Neutrophil (primary cell): ENCODE data around the gene OR11A1.

Source experiments
- H3K27ac ChIP-seq: fragments of 200-600 bp; sonication (generic); 2 replicates; pipeline ENCODE4 v1.5.1; 2016; ENCODE audit warnings: mild to moderate bottlenecking, moderate library complexity
- H3K27me3 ChIP-seq: fragments of 200-600 bp; sonication (generic); 2 replicates; pipeline ENCODE4 v1.6.0; 2016; ENCODE audit warnings: mild to moderate bottlenecking
- H3K36me3 ChIP-seq: fragments of 200-600 bp; sonication (generic); 2 replicates; pipeline ENCODE4 v1.5.1; 2017
- H3K4me1 ChIP-seq, 2 experiments: fragments of 200-600 bp in 1 of 2; sonication (generic) in 1 of 2; 1 replicate in 1 of 2; 2 replicates in 1 of 2; pipeline versions ENCODE4 v1.5.1 to v1.6.1; 2013 to 2016; ENCODE audit warnings: low read depth in 1 of 2, low read length in 1 of 2, mild to moderate bottlenecking in 1 of 2, moderate library complexity in 1 of 2; ENCODE audit not compliant: control insufficient read depth in 1 of 2, insufficient read depth in 1 of 2
- H3K4me3 ChIP-seq, 2 experiments: fragments of 200-600 bp in 1 of 2; sonication (generic) in 1 of 2; 1 replicate in 1 of 2; 2 replicates in 1 of 2; pipeline ENCODE4 v1.5.1; 2013 to 2016; ENCODE audit warnings: low read depth in 1 of 2, low read length in 1 of 2, mild to moderate bottlenecking in 1 of 2, moderate library complexity in 1 of 2
- H3K9me3 ChIP-seq: fragments of 200-600 bp; sonication (generic); 2 replicates; pipeline ENCODE4 v1.5.1; 2016
- TF ChIP-seq, protein P1 (sequence below): fragments of 200-600 bp; sonication (generic); IDR thresholded peaks from 2 replicates; pipeline ENCODE4 v1.5.1; 2016; ENCODE audit warnings: antibody characterized with exemption

OR11A1 gene, protein sequence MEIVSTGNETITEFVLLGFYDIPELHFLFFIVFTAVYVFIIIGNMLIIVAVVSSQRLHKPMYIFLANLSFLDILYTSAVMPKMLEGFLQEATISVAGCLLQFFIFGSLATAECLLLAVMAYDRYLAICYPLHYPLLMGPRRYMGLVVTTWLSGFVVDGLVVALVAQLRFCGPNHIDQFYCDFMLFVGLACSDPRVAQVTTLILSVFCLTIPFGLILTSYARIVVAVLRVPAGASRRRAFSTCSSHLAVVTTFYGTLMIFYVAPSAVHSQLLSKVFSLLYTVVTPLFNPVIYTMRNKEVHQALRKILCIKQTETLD

DNA sequence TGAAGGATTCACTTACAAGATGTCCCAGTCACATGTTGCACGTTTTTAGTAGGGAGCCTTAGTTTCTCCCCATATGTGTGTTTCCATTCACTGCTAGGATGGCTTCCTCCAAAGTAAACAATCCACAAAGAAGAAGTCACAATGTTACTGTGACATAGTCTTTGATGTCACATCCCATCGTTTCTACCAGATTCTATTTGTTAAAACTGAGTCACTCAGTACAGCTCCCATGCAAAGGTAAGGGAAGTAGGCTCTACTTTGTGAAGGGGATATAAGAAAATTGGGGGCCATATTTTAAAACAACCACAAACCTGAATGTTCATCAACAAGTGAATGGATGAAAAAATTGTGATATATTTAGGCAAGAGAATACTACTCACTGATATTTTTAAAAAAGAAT is at the start of gene OR11A1, which contains the start of gene OR2H1:
Gene OR11A1, minus strand, starts transcription at position 101 of the 400 bp plus-strand sequence. CDS start 29,430 bp downstream, outside the sequence.
Gene OR2H1, plus strand, starts transcription at position 185 of the 400 bp plus-strand sequence. CDS start 4,615 bp downstream, outside the sequence.
- Histone ChIP-seq H3K9me3 (no peaks in the 10 kb centered on the region), H3K27ac (no peak within 1 kb of the TSS), H3K36me3 (no peaks in the 10 kb centered on the region), H3K4me3 (no peak within 1 kb of the TSS), H3K4me1 (no peaks in the 10 kb centered on the region), H3K27me3 (peaks cover 4% of the 10 kb centered on the region)
- TF ChIP-seq, protein P1, sequence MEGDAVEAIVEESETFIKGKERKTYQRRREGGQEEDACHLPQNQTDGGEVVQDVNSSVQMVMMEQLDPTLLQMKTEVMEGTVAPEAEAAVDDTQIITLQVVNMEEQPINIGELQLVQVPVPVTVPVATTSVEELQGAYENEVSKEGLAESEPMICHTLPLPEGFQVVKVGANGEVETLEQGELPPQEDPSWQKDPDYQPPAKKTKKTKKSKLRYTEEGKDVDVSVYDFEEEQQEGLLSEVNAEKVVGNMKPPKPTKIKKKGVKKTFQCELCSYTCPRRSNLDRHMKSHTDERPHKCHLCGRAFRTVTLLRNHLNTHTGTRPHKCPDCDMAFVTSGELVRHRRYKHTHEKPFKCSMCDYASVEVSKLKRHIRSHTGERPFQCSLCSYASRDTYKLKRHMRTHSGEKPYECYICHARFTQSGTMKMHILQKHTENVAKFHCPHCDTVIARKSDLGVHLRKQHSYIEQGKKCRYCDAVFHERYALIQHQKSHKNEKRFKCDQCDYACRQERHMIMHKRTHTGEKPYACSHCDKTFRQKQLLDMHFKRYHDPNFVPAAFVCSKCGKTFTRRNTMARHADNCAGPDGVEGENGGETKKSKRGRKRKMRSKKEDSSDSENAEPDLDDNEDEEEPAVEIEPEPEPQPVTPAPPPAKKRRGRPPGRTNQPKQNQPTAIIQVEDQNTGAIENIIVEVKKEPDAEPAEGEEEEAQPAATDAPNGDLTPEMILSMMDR = no peak

GRCh38 chr6:29506446-29507067 is 49.7 kb upstream of the OR11A1 start:
- no peaks in the 10 kb centered on the region for H3K27me3 ChIP-seq
- no peaks in the 10 kb centered on the region for H3K9me3 ChIP-seq
- TF ChIP-seq, protein P1 = no peak
- H3K4me3 ChIP-seq = no peak overlapping the region
- no peaks in the 10 kb centered on the region for H3K4me1 ChIP-seq
- no peaks in the 10 kb centered on the region for H3K36me3 ChIP-seq
- H3K27ac ChIP-seq = no peak overlapping the region

- TF ChIP-seq, protein P1 = no peak
- no peak overlapping the region for H3K4me3 ChIP-seq
These were observed 48.9 kb upstream of the OR11A1 start for GRCh38 chr6:29505808-29506207.

DNA sequence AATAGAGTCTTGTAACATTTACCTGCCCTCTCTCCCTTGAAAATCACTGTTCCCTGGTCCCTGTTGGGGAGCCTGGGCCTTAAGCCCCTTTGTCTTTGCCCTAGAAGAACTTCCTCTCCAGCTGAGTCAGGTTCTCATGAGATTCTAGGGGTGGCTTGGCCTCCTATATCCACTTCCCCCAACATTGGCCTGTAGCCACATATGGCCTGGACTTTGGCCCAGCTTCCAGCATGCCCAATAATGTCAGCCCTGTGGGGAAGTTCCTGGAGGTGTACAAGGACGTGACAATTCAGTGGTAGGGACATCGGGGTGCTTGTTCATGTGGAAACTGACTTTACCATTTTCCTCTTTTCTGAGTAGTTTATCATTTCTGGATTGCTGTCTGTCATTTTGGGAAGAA is 48.1 kb upstream of the OR11A1 start:
- Histone ChIP-seq H3K36me3 (no peaks in the 10 kb centered on the region), H3K4me1 (no peaks in the 10 kb centered on the region), H3K27me3 (no peaks in the 10 kb centered on the region), H3K9me3 (no peaks in the 10 kb centered on the region), H3K27ac (no peak overlapping the region), H3K4me3 (no peak overlapping the region)
- TF ChIP-seq, protein P1 = no peak

More at GRCh38 chr6:29505808-29506207, 48.9 kb upstream of the OR11A1 start:
- H3K27ac ChIP-seq = no peak overlapping the region
- no peaks in the 10 kb centered on the region for H3K27me3 ChIP-seq
- H3K4me1 ChIP-seq = no peaks in the 10 kb centered on the region
- no peaks in the 10 kb centered on the region for H3K9me3 ChIP-seq
- no peaks in the 10 kb centered on the region for H3K36me3 ChIP-seq

DNA sequence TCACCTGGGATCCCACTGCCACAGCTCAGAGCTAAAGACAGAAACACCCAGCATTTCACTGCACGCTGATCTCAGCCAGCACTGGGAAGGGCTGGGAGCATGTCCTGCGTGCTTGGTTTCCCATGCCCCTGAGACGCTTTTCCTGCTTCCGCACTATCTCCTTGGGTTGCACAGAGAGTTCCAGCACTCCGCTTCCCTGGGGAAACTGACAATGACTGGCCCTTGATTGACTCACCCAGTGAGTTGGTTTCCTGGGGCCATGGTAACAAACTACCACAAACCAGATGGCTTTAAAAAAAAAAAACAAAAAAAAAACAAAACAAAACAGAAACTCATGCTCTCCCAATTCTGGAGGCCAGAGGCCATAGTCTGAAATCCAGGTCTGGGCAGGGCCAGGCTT is 45.7 kb upstream of the OR11A1 start:
- H3K4me3 ChIP-seq = no peak overlapping the region
- H3K27ac ChIP-seq = no peak overlapping the region
- no peaks in the 10 kb centered on the region for H3K9me3 ChIP-seq
- H3K36me3 ChIP-seq = no peaks in the 10 kb centered on the region
- H3K27me3 ChIP-seq = no peaks in the 10 kb centered on the region
- TF ChIP-seq, protein P1 = no peak
- no peaks in the 10 kb centered on the region for H3K4me1 ChIP-seq
